HepG2 (cell line): ENCODE results near the gene FRMD8. TPM values are rescaled to one million over a fixed set of nuclear protein-coding genes. Genes with fewer than 3 reads are reported as not detected.
A peak's percentile ranks its signal among the peaks of the same experiment; 100 is the strongest.

Experiments used
- ATF1 ChIP-seq: IDR thresholded peaks from 2 replicates; pipeline ENCODE4 v1.6.1; 2016; ENCODE audit warnings: mild to moderate bottlenecking, control low read depth
- CCAR2 ChIP-seq: fragments of 200-400 bp; formaldehyde crosslinking; optimal IDR thresholded peaks from 2 replicates; pipeline ENCODE3; 2018; ENCODE audit warnings: low read depth, mild to moderate bottlenecking, low read length, moderate library complexity
- FOXO4 ChIP-seq: sonication (generic); formaldehyde crosslinking; conservative IDR thresholded peaks from 2 replicates; pipeline ENCODE4 v1.8.1; 2023; ENCODE audit warnings: missing genetic modification reagents
- KDM4B ChIP-seq: sonication (generic); formaldehyde crosslinking; IDR thresholded peaks from 2 replicates; pipeline ENCODE4 v1.4.0; 2020; ENCODE audit warnings: missing genetic modification reagents
- PLSCR1 ChIP-seq: sonication (generic); formaldehyde crosslinking; IDR thresholded peaks from 2 replicates; pipeline ENCODE4 v1.5.0; 2020; ENCODE audit warnings: missing genetic modification reagents, mild to moderate bottlenecking, borderline replicate concordance
- SMAD9 ChIP-seq: sonication (generic); formaldehyde crosslinking; IDR thresholded peaks from 2 replicates; pipeline ENCODE4 v1.5.1; 2020; ENCODE audit warnings: mild to moderate bottlenecking, missing genetic modification reagents
- SMARCC2 ChIP-seq: fragments of 450-650 bp; IDR thresholded peaks from 2 replicates; pipeline ENCODE4 v1.6.1; 2017; ENCODE audit warnings: antibody characterized with exemption, mild to moderate bottlenecking
- SYNCRIP ChIP-seq: fragments of 200-400 bp; formaldehyde crosslinking; IDR thresholded peaks from 2 replicates; pipeline ENCODE4 v1.6.1; 2018; ENCODE audit warnings: mild to moderate bottlenecking, low read depth, low read length; ENCODE audit not compliant: insufficient read depth
- ZBTB10 ChIP-seq: sonication (generic); formaldehyde crosslinking; IDR thresholded peaks from 2 replicates; pipeline ENCODE4 v1.4.0; 2020; ENCODE audit warnings: missing genetic modification reagents, borderline replicate concordance
- ZMYM3 ChIP-seq: sonication (generic); formaldehyde crosslinking; IDR thresholded peaks from 2 replicates; pipeline ENCODE4 v1.5.1; 2020; ENCODE audit warnings: mild to moderate bottlenecking, missing genetic modification reagents
- ZNF383 ChIP-seq: sonication (generic); formaldehyde crosslinking; IDR thresholded peaks from 2 replicates; pipeline ENCODE4 v1.4.0; 2020; ENCODE audit warnings: missing genetic modification reagents, mild to moderate bottlenecking, borderline replicate concordance
- ZNF407 ChIP-seq: sonication (generic); formaldehyde crosslinking; IDR thresholded peaks from one replicate; pipeline ENCODE4 v1.5.1; 2020; ENCODE audit warnings: mild to moderate bottlenecking, missing genetic modification reagents; ENCODE audit errors: not compliant biosample characterization
- ZNF674 ChIP-seq: sonication (generic); formaldehyde crosslinking; IDR thresholded peaks from 2 replicates; pipeline ENCODE4 v1.5.0; 2020; ENCODE audit warnings: low read depth, mild to moderate bottlenecking, missing genetic modification reagents
- polyA plus RNA-seq, 8 experiments: library from polyadenylated mRNA; depleted of rRNA in 3 of 8; stranded (reverse) in 7 of 8; unstranded in 1 of 8; fragments of >200 nt; fragmentation: Illumina TruSeq in 4 of 8; extraction: Trizol in 4 of 8; gene quantifications; 2 replicates each; pipeline versions ENCODE4 v1.2.1 to v1.2.3, GENCODE V29; 2011 to 2016; ENCODE audit warnings: low read depth in 4 of 8, missing spikeins in 1 of 8, mixed read lengths in 1 of 8; ENCODE audit not compliant: insufficient read depth in 1 of 8
- total RNA-seq, 5 experiments: library from RNA; depleted of rRNA; stranded (reverse); fragments of >200 nt; fragmentation: Illumina TruSeq; extraction: Trizol; gene quantifications; 2 replicates each; pipeline ENCODE4 v1.2.3, GENCODE V29; 2016; ENCODE audit warnings: low read depth in 1 of 5
- TF ChIP-seq, protein P1 (sequence below): sonication (generic); formaldehyde crosslinking; IDR thresholded peaks from 2 replicates; pipeline ENCODE4 v1.5.0; 2020; ENCODE audit warnings: missing genetic modification reagents, mild to moderate bottlenecking, borderline replicate concordance

Gene FRMD8
- total and polyA plus RNA-seq, 2 of the 13 experiments (the other 11 are each of a cell fraction or from before 2014, with no cell fraction given), result 5.8 to 20.6 TPM

DNA sequence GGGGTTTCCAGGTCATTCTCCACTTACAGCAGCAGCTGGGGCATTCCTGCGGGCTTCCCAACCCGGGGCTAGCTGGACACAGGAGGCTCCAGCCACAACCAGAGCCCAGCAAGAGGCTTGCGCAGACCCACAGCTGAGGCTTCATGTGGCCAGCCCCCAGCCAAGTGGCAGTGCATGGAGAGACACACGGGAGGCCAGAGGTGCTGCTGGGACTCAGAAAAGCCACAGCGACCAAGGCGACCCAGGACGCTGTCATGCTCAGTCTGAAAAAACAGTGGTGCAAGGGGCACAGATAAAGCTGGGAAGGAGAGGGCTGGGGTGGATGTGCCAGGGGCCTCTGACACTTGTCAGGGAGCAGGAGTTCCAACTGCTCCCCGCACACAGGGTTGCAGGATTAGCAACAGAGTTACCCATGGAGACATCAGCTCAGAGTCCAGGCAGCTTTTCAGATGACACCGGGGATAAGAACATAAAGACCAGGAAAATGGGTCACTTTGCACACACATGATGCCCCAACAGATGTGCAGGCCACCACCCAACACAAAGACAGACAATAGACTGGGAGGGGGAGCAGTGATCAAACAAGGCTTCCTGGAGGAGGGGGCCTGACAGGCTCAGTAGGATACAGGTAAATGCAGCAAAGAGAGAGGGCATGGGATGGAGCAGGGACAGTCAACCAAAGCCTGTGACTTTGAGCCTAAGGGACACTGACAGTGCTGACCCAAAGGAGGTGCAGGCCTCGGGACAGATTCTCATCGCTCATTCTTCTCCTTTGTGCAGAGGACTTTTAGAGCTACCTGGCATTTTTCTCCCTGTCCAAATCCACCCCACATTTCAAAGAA is 29.3 kb downstream of the FRMD8 start (continued):
- TF ChIP-seq ZNF674, result no peak
- TF ChIP-seq ATF1 (CRISPR knock-in tag), result no peak
- TF ChIP-seq, protein P1, sequence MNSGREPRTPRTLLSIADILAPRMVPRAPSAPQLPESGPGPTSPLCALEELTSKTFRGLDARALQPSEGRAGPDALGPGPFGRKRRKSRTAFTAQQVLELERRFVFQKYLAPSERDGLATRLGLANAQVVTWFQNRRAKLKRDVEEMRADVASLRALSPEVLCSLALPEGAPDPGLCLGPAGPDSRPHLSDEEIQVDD (CRISPR knock-in tag), result no peak
- no peak for TF ChIP-seq SMARCC2
- TF ChIP-seq ZNF383 (CRISPR knock-in tag), result 0 out of 2 replicates have a peak, but pooled peaks have one; percentile 51
- no peak for TF ChIP-seq ZBTB10 (CRISPR knock-in tag)
- TF ChIP-seq FOXO4 (CRISPR knock-in tag), result no peak
- no peak for TF ChIP-seq ZNF407 (CRISPR knock-in tag)
- TF ChIP-seq PLSCR1, result no peak
- 0 out of 2 replicates have a peak, but pooled peaks have one; percentile 9 for TF ChIP-seq ZMYM3 (CRISPR knock-in tag)
- TF ChIP-seq SMAD9 (CRISPR knock-in tag), result no peak
- TF ChIP-seq SYNCRIP, result no peak
- TF ChIP-seq CCAR2, result no peak
- no peak for TF ChIP-seq KDM4B
